CD14-positive monocyte (primary cell): Measurements from ENCODE around the gene CD55. TPM values are rescaled to one million over a fixed set of nuclear protein-coding genes. Genes with fewer than 3 reads are reported as not detected.
"Not testable (repeated sequence)": the region's sequence is repeated elsewhere in the genome, so short reads cannot be mapped to it uniquely, and the experiment has no call there.

Experiments used
- DNase-seq, 3 donors: peaks; one replicate each; pipeline ENCODE4 v3.0.0-alpha.2; 2011 to 2022
- H2AFZ ChIP-seq: 2 replicates; pipeline ENCODE4 v1.6.0; 2012; ENCODE audit warnings: mild to moderate bottlenecking, low read depth, low read length, inconsistent platforms; ENCODE audit not compliant: insufficient read depth, poor library complexity, severe bottlenecking
- H3K27ac ChIP-seq, 2 donors: 1 replicate in 1 of 2; 2 replicates in 1 of 2; pipeline ENCODE4 v1.5.1; 2012 to 2013; ENCODE audit warnings: low read length in 2 of 2, control low read depth in 1 of 2, inconsistent platforms in 1 of 2, low read depth in 1 of 2, mild to moderate bottlenecking in 1 of 2
- H3K27me3 ChIP-seq, 2 donors: one replicate each; pipeline versions ENCODE4 v1.6.0 to v1.6.1; 2011 to 2013; ENCODE audit warnings: low read length in 2 of 2; ENCODE audit not compliant: control insufficient read depth in 2 of 2, insufficient read depth in 2 of 2
- H3K36me3 ChIP-seq, 2 donors: replicated peaks in 1 of 2; 1 replicate in 1 of 2; 2 replicates in 1 of 2; pipeline versions ENCODE4 v1.5.1 to v1.6.1; 2012 to 2013; ENCODE audit warnings: low read length in 2 of 2, control low read depth in 1 of 2, inconsistent platforms in 1 of 2, mild to moderate bottlenecking in 1 of 2; ENCODE audit not compliant: insufficient read depth in 2 of 2, control insufficient read depth in 1 of 2
- H3K4me1 ChIP-seq, 2 donors: 1 replicate in 1 of 2; 2 replicates in 1 of 2; pipeline versions ENCODE4 v1.5.1 to v1.6.1; 2012 to 2013; ENCODE audit warnings: low read length in 2 of 2, control low read depth in 1 of 2, inconsistent platforms in 1 of 2, mild to moderate bottlenecking in 1 of 2, moderate library complexity in 1 of 2; ENCODE audit not compliant: insufficient read depth in 2 of 2, control insufficient read depth in 1 of 2
- H3K4me2 ChIP-seq: replicated peaks from 2 replicates; pipeline ENCODE3; 2012; ENCODE audit warnings: low read length, moderate library complexity, mild to moderate bottlenecking; ENCODE audit not compliant: poor library complexity, severe bottlenecking; ENCODE audit errors: extremely low read depth
- H3K4me3 ChIP-seq, 3 experiments: fragments of 200-600 bp in 1 of 3; sonication (generic) in 1 of 3; replicated peaks in 1 of 3; 1 replicate in 2 of 3; 2 replicates in 1 of 3; pipeline ENCODE4 v1.5.1; 2011 to 2013; ENCODE audit warnings: low read length in 3 of 3, mild to moderate bottlenecking in 3 of 3, control low read depth in 2 of 3, low read depth in 2 of 3, inconsistent platforms in 1 of 3, moderate library complexity in 1 of 3
- H3K79me2 ChIP-seq: 2 replicates; pipeline ENCODE4 v1.6.0; 2012; ENCODE audit warnings: mild to moderate bottlenecking, control low read depth, inconsistent platforms, low read length, moderate library complexity; ENCODE audit not compliant: insufficient read depth
- H3K9ac ChIP-seq: 2 replicates; pipeline ENCODE4 v1.6.0; 2017; ENCODE audit warnings: low read length, mild to moderate bottlenecking; ENCODE audit not compliant: insufficient read depth, poor library complexity, severe bottlenecking
- H3K9me3 ChIP-seq, 2 donors: replicated peaks in 1 of 2; 1 replicate in 1 of 2; 2 replicates in 1 of 2; pipeline versions ENCODE4 v1.5.1 to v1.6.1; 2012 to 2013; ENCODE audit warnings: low read length in 2 of 2, control low read depth in 1 of 2; ENCODE audit not compliant: control insufficient read depth in 1 of 2, insufficient read depth in 1 of 2
- H4K20me1 ChIP-seq: 2 replicates; pipeline ENCODE4 v1.6.0; 2012; ENCODE audit warnings: mild to moderate bottlenecking, low read length, control low read depth, moderate library complexity; ENCODE audit not compliant: insufficient read depth
- H3K27ac Mint-ChIP-seq, 7 donors: one replicate each; pipeline ENCODE4 v1.8.0; 2020; ENCODE audit warnings: mild to moderate bottlenecking in 7 of 7, mixed read lengths in 7 of 7, moderate library complexity in 6 of 7, inconsistent platforms in 2 of 7
- H3K27me3 Mint-ChIP-seq, 3 donors: one replicate each; pipeline ENCODE4 v1.8.0; 2021 to 2022; ENCODE audit warnings: low read depth in 3 of 3, mild to moderate bottlenecking in 3 of 3, mixed read lengths in 3 of 3, moderate library complexity in 3 of 3, inconsistent platforms in 1 of 3
- H3K36me3 Mint-ChIP-seq, 2 donors: one replicate each; pipeline ENCODE4 v1.8.0; 2020; ENCODE audit warnings: mixed read lengths in 2 of 2, inconsistent platforms in 1 of 2, mild to moderate bottlenecking in 1 of 2
- H3K4me1 Mint-ChIP-seq: one replicate; pipeline ENCODE4 v1.8.0; 2020; ENCODE audit warnings: mild to moderate bottlenecking, mixed read lengths
- H3K4me3 Mint-ChIP-seq, 2 donors: one replicate each; pipeline ENCODE4 v1.8.0; 2020; ENCODE audit warnings: mild to moderate bottlenecking in 2 of 2, mixed read lengths in 2 of 2, moderate library complexity in 1 of 2
- H3K9me3 Mint-ChIP-seq, 7 donors: one replicate each; pipeline ENCODE4 v1.8.0; 2020 to 2022; ENCODE audit warnings: mixed read lengths in 7 of 7, mild to moderate bottlenecking in 6 of 7, moderate library complexity in 6 of 7, inconsistent platforms in 2 of 7
- WGBS: methylation state at CpG from one replicate; pipeline ENCODE4 v1.1.5; 2013; ENCODE audit warnings: missing lambda C conversion rate; ENCODE audit not compliant: insufficient coverage; 5-methylcytosine and 5-hydroxymethylcytosine counted together
- intact Hi-C, 2 donors: fragments of 100-400 bp; cut with micrococcal nuclease; formaldehyde crosslinking; loops; one replicate each; pipeline versions ENCODE4 v1.15.0 to v1.15.1; 2023
- polyA plus RNA-seq, 3 donors: library from polyadenylated mRNA; depleted of rRNA in 1 of 3; unstranded in 2 of 3; stranded (reverse) in 1 of 3; fragments of 300-500 nt in 2 of 3; fragments of >200 nt in 1 of 3; fragmentation: Illumina TruSeq in 2 of 3; gene quantifications; 1 replicate in 2 of 3; 2 replicates in 1 of 3; pipeline ENCODE4 v1.2.3, GENCODE V29; 2012 to 2021
- TF ChIP-seq, protein P1 (sequence below): fragments of 200-600 bp; IDR thresholded peaks from one replicate; pipeline ENCODE4 v1.8.0; 2022; ENCODE audit warnings: antibody characterized with exemption, mild to moderate bottlenecking

Gene CD55
- polyA plus RNA-seq, 3 donors = 171 to 221 (median 182) TPM

DNA sequence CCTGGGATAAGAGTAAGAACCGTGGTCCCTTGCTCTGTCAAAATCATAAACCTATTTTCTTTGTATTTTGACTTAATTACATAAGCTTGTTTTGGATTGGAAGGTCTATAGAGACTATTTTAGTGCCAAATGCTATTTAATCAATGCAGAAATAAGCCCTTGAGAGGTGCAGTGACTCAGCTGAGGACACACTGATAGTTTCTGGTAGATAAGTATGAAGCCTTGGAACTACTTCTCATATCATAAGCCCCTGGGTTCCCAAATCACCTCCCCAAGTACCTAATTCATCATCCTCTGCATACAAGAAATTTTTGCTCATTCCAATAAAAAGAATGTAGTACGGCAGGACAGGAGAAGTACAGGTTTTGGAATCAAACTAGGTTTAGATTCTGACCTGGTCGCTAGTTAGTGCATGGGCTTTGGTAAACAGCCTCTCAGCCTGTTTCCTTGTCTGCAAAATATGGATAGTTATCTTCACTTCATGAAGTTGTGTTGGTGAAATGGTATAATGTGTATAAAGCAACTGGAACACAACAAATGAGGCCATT is 3.3 kb upstream of the CD55 start:
- Histone ChIP-seq H4K20me1 (peaks cover 17% of the 10 kb centered on the region), H3K9me3 (no peaks in the 10 kb centered on the region), H3K79me2 (peaks cover 15% of the 10 kb centered on the region), H3K4me3 (peak overlapping the region in 1 of 3 experiments; percentile 15), H3K36me3 (peaks cover 5 to 9% of the 10 kb centered on the region in 2 donors), H3K4me1 (peaks cover 63 to 64% of the 10 kb centered on the region in 2 donors), H3K9ac (no peak overlapping the region), H2AFZ (no peak overlapping the region), H3K4me2 (peak overlapping the region; percentile 43), H3K27ac (peak overlapping the region; percentile 76 to 77), H3K27me3 (no peaks in the 10 kb centered on the region)
- H3K27me3 Mint-ChIP-seq = peaks cover 0 to 2% (median 1%) of the 10 kb centered on the region in 3 donors
- TF ChIP-seq, protein P1, sequence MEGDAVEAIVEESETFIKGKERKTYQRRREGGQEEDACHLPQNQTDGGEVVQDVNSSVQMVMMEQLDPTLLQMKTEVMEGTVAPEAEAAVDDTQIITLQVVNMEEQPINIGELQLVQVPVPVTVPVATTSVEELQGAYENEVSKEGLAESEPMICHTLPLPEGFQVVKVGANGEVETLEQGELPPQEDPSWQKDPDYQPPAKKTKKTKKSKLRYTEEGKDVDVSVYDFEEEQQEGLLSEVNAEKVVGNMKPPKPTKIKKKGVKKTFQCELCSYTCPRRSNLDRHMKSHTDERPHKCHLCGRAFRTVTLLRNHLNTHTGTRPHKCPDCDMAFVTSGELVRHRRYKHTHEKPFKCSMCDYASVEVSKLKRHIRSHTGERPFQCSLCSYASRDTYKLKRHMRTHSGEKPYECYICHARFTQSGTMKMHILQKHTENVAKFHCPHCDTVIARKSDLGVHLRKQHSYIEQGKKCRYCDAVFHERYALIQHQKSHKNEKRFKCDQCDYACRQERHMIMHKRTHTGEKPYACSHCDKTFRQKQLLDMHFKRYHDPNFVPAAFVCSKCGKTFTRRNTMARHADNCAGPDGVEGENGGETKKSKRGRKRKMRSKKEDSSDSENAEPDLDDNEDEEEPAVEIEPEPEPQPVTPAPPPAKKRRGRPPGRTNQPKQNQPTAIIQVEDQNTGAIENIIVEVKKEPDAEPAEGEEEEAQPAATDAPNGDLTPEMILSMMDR = no peak
- peaks cover 7 to 9% of the 10 kb centered on the region in 2 donors for H3K36me3 Mint-ChIP-seq
- H3K9me3 Mint-ChIP-seq = no peaks in the 10 kb centered on the region
- no peak overlapping the region for H3K4me3 Mint-ChIP-seq
- intact Hi-C loops = loop anchor here (5.0 to 10.0 kb wide), 3 partner anchors 89 to 233 kb away; partner anchors contain the start of gene C4BPB (in 1 of the 2)
- DNase-seq = peak in 1 of 3 donors; percentile 29
- 71% methylated on average over 1 of the region's 3 CpGs for WGBS
- H3K4me1 Mint-ChIP-seq = peaks cover 67% of the 10 kb centered on the region
- peak overlapping the region; percentile 77 to 100 (median 92) for H3K27ac Mint-ChIP-seq

DNA sequence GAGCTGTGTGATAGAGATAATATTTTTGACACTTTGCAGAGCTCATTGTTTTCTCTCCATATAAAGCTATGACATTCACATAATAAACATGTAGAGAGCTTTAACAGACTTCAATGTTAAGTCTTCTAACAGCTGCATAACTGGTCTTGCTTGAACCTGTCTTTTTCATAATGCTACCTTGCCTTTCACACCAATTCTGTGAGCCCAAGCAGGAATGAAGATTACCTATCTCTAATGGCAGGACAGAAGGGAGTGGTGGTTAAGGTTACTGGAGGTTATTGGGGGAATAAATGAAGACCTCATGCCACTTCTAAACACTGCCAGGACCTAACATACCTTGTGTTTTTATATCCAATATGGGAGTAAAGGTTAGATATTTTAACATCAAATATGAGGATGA is 2.3 kb upstream of the CD55 start:
- Histone ChIP-seq H3K36me3 (peaks cover 16 to 19% of the 10 kb centered on the region in 2 donors), H3K79me2 (peaks cover 26% of the 10 kb centered on the region), H3K9me3 (no peaks in the 10 kb centered on the region), H2AFZ (no peak overlapping the region), H3K27ac (peak overlapping the region; percentile 76 to 77), H3K4me1 (peaks cover 63 to 65% of the 10 kb centered on the region in 2 donors), H3K4me2 (no peak overlapping the region), H3K27me3 (no peaks in the 10 kb centered on the region), H3K4me3 (peak overlapping the region in 1 of 3 experiments; percentile 15), H3K9ac (no peak overlapping the region), H4K20me1 (peaks cover 27% of the 10 kb centered on the region)
- Mint-ChIP-seq H3K27me3 (peaks cover 0 to 2% (median 1%) of the 10 kb centered on the region in 3 donors), H3K4me3 (no peak overlapping the region), H3K27ac (peak overlapping the region; percentile 91 to 100 (median 92)), H3K4me1 (peaks cover 65% of the 10 kb centered on the region), H3K36me3 (peaks cover 17 to 19% of the 10 kb centered on the region in 2 donors), H3K9me3 (no peaks in the 10 kb centered on the region)
- intact Hi-C loops = loop anchor here (5.0 to 10.0 kb wide), 3 partner anchors 88 to 234 kb away; partner anchors contain the start of gene C4BPB (in 1 of the 2)
- TF ChIP-seq, protein P1 = no peak
- DNase-seq = no peak

DNA sequence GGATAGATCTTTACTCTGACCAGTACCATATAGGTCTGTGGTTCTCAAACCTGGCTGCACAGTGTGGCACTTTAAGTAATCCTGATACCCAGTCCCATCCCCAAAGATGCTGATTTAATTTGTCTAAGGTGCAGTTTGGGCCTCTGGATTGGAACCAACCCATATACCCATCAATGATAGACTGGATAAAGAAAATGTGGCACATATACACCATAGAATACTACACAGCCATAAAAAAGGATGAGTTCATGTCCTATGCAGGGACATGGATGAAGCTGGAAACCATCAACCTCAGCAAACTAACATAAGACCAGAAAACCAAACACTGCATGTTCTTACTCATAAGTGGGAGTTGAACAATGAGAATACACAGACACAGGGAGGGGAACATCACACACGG is 1.4 kb upstream of the CD55 start:
- Histone ChIP-seq H3K4me1 (peaks cover 67 to 73% of the 10 kb centered on the region in 2 donors), H3K79me2 (peaks cover 35% of the 10 kb centered on the region), H4K20me1 (peaks cover 36% of the 10 kb centered on the region), H3K36me3 (peaks cover 25 to 28% of the 10 kb centered on the region in 2 donors), H3K27ac (peak overlapping the region in 1 of 2 donors; percentile 76)
- not testable (repeated sequence) for H3K4me2 ChIP-seq, H2AFZ ChIP-seq, H3K9me3 Mint-ChIP-seq, DNase-seq, H3K4me3 Mint-ChIP-seq, H3K9ac ChIP-seq, H3K4me3 ChIP-seq, H3K27me3 ChIP-seq, H3K9me3 ChIP-seq, H3K27me3 Mint-ChIP-seq
- Mint-ChIP-seq H3K27ac (peak overlapping the region; percentile 83 to 100 (median 91)), H3K4me1 (peaks cover 69% of the 10 kb centered on the region), H3K36me3 (peaks cover 26 to 28% of the 10 kb centered on the region in 2 donors)
- intact Hi-C loops = loop anchor here (2.0 to 10.0 kb wide), 5 partner anchors 15 to 235 kb away; partner anchors contain the start of genes C4BPB (in 1 of the 2) and CR1 (in 1 of the 2)
- WGBS = no CpG with 5 or more reads among the region's 1 CpG
